8988T (cell line): ENCODE data around the gene PRIMPOL.
"Not testable (repeated sequence)": the region's sequence is repeated elsewhere in the genome, so short reads cannot be mapped to it uniquely, and the experiment has no call there.

Experiments
- DNase-seq: peaks from one replicate; pipeline ENCODE4 v3.0.0; 2011

The PRIMPOL gene

GRCh38 chr4:184721254-184721653 lies 71.7 kb downstream of the PRIMPOL start:
- DNase-seq, result no peak

DNA sequence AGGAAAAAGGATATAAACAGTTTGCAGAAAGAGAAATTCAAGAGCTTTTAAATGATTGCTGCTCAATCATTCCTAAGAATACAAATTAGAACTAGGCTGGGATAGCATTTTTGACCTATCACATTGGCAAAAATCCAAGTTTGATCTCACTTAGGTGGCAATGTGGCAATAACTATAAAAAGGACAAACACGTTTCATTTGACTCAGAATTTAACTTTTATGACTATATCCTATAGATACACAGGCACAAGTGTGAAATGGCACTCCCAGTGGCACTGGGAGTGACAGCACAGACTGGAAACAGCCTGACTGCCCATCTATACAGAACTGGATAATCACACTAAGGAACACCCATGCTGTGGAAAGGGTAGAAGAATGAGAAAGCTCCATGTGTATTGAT lies 73.3 kb downstream of the PRIMPOL start:
- DNase-seq, result no peak

DNA sequence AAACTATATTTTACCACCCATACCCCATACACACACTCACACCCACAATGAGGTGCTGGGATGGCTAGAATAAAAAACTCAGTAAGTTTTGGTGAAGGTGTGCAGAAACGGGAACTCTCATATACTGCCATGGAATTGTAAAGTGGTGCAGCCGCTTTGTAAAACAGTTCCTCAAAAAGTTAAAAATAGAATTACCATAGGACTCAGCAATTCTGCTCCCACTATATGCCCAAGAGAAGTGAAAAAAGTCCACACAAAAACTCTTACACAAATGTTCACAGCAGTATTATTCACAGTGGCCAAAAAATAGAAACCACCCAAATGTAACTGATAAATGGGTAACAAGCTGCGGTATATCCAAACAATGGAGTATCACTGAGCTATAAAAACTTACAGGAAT lies 77.9 kb downstream of the PRIMPOL start:
- DNase-seq, result no peak

GRCh38 chr4:184728858-184729257 lies 79.3 kb downstream of the PRIMPOL start:
- DNase-seq, result no peak

DNA sequence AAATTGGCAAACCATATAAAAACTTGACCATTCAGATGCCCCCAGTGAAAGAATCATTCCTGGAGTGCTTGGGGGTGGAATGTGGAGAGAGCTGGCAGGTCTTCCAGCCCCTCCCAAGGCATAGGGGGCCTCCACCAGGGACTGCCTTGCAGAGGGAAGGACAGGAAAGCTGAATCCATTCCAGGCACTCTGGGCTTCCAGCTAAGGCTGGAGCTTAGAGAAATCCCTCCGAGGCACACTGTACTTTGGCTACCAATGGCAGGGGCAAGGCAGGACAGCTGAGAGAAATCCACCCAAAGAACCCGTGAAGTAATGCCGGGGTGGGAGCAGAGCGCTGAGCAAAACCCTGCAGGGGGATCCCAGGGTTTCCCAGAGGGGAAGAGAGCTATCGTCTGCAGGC lies 80.4 kb downstream of the PRIMPOL start:
- DNase-seq, result no peak

- no peak for DNase-seq
These were observed 81.5 kb downstream of the PRIMPOL start for GRCh38 chr4:184731056-184731455.

DNA sequence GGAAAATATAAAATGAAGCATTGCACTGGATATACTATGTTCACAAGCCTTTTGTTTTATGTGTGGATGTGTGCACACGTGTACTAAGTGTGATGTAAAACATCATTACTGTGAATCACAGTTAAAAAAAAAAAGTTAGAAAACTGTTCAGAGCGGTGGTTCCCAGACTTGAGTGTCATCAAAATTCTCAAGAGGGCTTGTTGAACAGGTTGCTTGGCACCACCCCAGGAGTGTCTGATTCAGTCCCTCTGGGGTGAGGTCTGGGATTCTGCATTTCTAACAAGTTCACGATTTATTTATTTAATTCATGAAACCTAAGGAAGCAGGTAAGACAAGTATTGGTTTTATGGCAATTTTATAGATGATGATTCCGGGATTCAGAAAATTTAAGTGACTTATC lies 82.6 kb downstream of the PRIMPOL start:
- no peak for DNase-seq

GRCh38 chr4:184733654-184734524 lies 84.4 kb downstream of the PRIMPOL start, which contains the start of gene CENPU:
Gene CENPU (minus strand): TSS chr4:184734096. CDS start chr4:184734062, 34 bp downstream.
- peak; percentile 97 for DNase-seq

GRCh38 chr4:184734758-184735157 lies 85.2 kb downstream of the PRIMPOL start:
- DNase-seq, result no peak

- DNase-seq, result not testable (repeated sequence)
These were observed 90.0 kb downstream of the PRIMPOL start for GRCh38 chr4:184739575-184739974.

- DNase-seq, result no peak
These were observed 91.4 kb downstream of the PRIMPOL start for GRCh38 chr4:184740980-184741391.

DNA sequence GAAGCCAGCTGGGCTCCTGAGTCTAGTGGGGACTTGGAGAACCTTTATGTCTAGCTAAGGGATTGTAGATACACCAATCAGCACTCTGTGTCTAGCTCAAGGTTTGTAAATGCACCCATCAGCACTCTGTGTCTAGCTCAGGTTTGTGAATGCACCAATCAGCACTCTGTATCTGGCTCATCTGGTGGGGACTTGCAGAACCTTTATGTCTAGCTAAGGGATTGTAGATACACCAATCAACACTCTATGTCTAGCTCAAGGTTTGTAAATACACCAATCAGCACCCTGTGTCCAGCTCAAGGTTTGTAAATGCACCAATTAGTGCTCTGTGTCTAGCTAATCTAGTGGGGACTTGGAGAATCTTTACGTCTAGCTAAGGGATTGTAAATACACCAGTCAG lies 92.1 kb downstream of the PRIMPOL start:
- not testable (repeated sequence) for DNase-seq

DNA sequence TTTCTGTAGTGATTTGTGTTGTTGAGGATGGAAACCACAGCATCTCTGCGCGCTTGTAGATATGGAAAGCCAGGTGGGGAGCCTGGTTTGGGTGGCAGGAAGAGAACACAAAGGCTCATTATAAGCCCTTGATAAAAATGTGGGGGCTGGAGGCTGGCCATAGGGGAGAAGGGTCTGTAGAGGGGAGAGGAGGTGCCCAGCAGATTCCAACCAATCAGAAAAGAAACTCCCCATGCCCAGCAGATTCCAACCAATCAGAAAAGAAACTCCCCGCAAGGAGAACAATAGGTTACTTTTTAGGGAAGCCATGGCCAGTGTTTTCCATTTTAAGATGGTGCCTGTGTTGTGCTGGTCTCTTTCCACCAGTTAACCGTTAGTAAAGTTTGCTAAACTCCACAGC lies 94.1 kb downstream of the PRIMPOL start:
- DNase-seq, result no peak

GRCh38 chr4:184744236-184744635 lies 94.7 kb downstream of the PRIMPOL start:
- DNase-seq, result no peak
